Aorta (tissue), 5 donors: ENCODE data around the gene GALNT14. TPM values are rescaled to one million over a fixed set of nuclear protein-coding genes. Genes with fewer than 3 reads are reported as not detected.

Source experiments
- ATAC-seq: fragments of 200-7000 bp; cut with Tn5 transposase; one replicate; pipeline ENCODE4 v1.9.1; 2022; ENCODE audit warnings: moderate library complexity; ENCODE audit not compliant: low FRiP score
- DNase-seq, 2 donors: peaks; one replicate each; pipeline ENCODE4 v3.0.0-alpha.2; 2020
- H3K27ac ChIP-seq, 2 donors: one replicate each; pipeline ENCODE4 v1.5.1; 2013; ENCODE audit warnings: low read length in 2 of 2, mild to moderate bottlenecking in 2 of 2, moderate library complexity in 2 of 2, control low read depth in 1 of 2, inconsistent platforms in 1 of 2, low read depth in 1 of 2
- H3K27me3 ChIP-seq, 2 donors: one replicate each; pipeline ENCODE4 v1.6.1; 2013; ENCODE audit warnings: control low read depth in 1 of 2, low read length in 1 of 2, mild to moderate bottlenecking in 1 of 2, moderate library complexity in 1 of 2; ENCODE audit not compliant: insufficient read depth in 2 of 2, control insufficient read depth in 1 of 2
- H3K36me3 ChIP-seq, 2 donors: one replicate each; pipeline ENCODE4 v1.6.1; 2013; ENCODE audit warnings: control low read depth in 1 of 2, low read length in 1 of 2, mild to moderate bottlenecking in 1 of 2; ENCODE audit not compliant: insufficient read depth in 2 of 2, control insufficient read depth in 1 of 2
- H3K4me1 ChIP-seq, 2 donors: one replicate each; pipeline ENCODE4 v1.6.1; 2013; ENCODE audit warnings: low read length in 2 of 2, control low read depth in 1 of 2, mild to moderate bottlenecking in 1 of 2, moderate library complexity in 1 of 2; ENCODE audit not compliant: insufficient read depth in 2 of 2, control insufficient read depth in 1 of 2
- H3K4me3 ChIP-seq, 2 donors: one replicate each; pipeline ENCODE4 v1.5.1; 2013; ENCODE audit warnings: low read length in 2 of 2, control low read depth in 1 of 2, mild to moderate bottlenecking in 1 of 2
- H3K9me3 ChIP-seq: one replicate; pipeline ENCODE4 v1.6.1; 2013; ENCODE audit warnings: mild to moderate bottlenecking, low read length; ENCODE audit not compliant: control insufficient read depth
- WGBS, 2 donors: extraction: QIAGEN DNeasy Blood & Tissue Kit; methylation state at CpG; one replicate each; pipeline ENCODE4 v1.1.7; 2013; 5-methylcytosine and 5-hydroxymethylcytosine counted together
- intact Hi-C, 2 donors: fragments of 100-400 bp; cut with DNase I; formaldehyde crosslinking; loops; one replicate each; pipeline versions ENCODE4 v1.14.2 to v1.15.0; 2022
- polyA plus RNA-seq, 2 donors: library from polyadenylated mRNA; stranded (reverse); fragments of 200-250 nt; gene quantifications; one replicate each; pipeline ENCODE4 v1.2.3, GENCODE V29; 2013
- total RNA-seq, 2 donors: library from RNA; stranded (reverse); fragmentation: NEBNext Ultra II Directional; extraction: Animal tissue kit (Norgen Biotek cat#: 25700); gene quantifications; one replicate each; pipeline ENCODE4 v1.2.1, GENCODE V29; 2021
- donor health status: healthy with polysubstance abuse.
- donor health status: Bipolar disorder and iron deficiency.
- donor health status: DM: no; HTN: no; CAD: no.
- donor health status: DM: no; HTN: no; CAD: no.
- donor health status: DM: yes; HTN: yes; CAD: no.

Gene GALNT14
- total and polyA plus RNA-seq, 4 donors: 0.74 to 1.7 (median 1.2) TPM; not detected in 1

DNA sequence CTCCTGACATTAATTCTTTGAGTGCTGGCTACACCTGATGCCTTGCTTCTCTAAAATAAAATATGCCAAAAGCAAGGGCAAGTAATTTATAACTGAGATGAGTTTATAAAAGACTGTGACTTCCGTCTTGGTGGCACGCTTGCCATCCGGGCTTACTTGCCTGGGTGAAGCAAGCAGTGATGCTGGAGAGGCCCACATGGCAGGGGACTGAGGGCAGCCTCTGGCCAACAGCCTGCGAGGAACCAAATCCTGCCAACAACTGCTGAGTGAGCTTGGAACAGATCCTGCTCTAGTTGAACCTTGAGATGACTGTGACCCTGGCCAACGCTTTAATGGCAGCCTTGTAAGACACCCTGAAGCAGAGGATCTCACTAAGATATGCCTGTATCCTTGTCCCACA lies 234.9 kb downstream of the GALNT14 start:
- DNase-seq (no peak), ATAC-seq (no peak)
- Histone ChIP-seq H3K36me3 (no peaks in the 10 kb centered on the region), H3K4me3 (no peak overlapping the region), H3K27ac (no peak overlapping the region), H3K4me1 (no peaks in the 10 kb centered on the region), H3K27me3 (no peaks in the 10 kb centered on the region), H3K9me3 (peaks cover 6% of the 10 kb centered on the region)
- WGBS, 2 donors: 86 to 90% methylated on average over 5 of the region's 5 CpGs
- intact Hi-C loops: no loop called here

- Histone ChIP-seq H3K36me3 (no peaks in the 10 kb centered on the region), H3K9me3 (peaks cover 9% of the 10 kb centered on the region), H3K27me3 (no peaks in the 10 kb centered on the region), H3K27ac (no peak overlapping the region), H3K4me1 (no peaks in the 10 kb centered on the region), H3K4me3 (no peak overlapping the region)
- ATAC-seq (no peak), DNase-seq (no peak)
- WGBS, 2 donors: 54 to 67% methylated on average over 5 of the region's 5 CpGs
- intact Hi-C loops: no loop called here
Measured at GRCh38 chr2:30900381-30900780, 237.9 kb downstream of the GALNT14 start.

DNA sequence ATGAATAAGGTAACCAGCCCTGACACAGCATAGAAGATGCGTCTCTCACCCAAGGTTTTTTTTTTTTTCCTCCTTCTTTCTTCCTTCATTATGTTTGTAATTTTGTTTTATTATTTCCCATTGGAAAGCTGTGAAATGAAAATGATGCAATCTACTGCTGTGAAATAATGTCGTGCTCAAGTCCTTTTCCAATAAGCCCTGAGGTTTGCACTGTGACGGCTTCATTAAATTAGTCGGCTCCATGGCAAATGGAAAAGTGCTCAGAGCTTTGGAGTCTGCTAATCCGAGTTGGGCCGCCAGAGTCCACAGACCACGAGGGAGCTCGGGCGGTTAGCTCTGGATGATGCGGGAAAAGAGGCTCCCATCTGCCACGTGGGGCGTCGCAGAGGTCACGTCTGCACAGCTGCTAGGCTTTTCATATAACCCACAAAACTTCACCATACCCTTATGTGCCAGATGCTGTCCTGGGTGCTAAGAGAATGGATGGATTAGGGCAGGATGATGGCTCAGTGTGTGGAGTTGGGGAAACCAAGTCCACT lies 238.7 kb downstream of the GALNT14 start:
- ATAC-seq: no peak
- no peaks in the 10 kb centered on the region for H3K4me1 ChIP-seq
- whole genome bisulfite sequencing, 2 donors: 87 to 88% methylated on average over 14 of the region's 14 CpGs
- intact Hi-C loops: loop anchor here in 1 of 2 donors (10.0 kb wide), 2 partner anchors 115 to 165 kb away; no protein-coding TSS in a partner anchor
- no peak for DNase-seq
- H3K27ac ChIP-seq: no peak overlapping the region
- no peaks in the 10 kb centered on the region for H3K36me3 ChIP-seq
- no peaks in the 10 kb centered on the region for H3K27me3 ChIP-seq
- no peak overlapping the region for H3K4me3 ChIP-seq
- peaks cover 9% of the 10 kb centered on the region for H3K9me3 ChIP-seq

DNA sequence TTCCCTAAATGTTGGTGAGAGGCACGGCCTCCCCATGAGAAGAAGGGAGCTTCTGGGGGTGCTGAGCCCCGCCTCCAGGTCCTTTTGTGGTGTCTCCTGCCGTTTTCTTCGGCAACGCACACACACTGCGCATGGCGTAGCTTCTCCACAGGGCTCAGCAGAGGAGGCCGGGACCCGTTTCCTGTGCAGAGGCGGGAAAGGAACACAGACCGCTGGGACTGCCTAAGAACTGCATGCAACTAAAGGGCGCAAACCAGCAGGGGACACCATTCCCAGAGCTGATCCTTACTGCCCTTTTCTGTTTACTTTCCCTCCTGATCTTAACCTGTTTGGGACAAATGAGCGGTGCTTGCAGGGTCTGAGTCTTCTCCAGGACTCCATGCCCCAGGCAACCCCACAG lies 240.7 kb downstream of the GALNT14 start:
- no peak for DNase-seq
- WGBS, 2 donors: 91 to 92% methylated on average over 13 of the region's 13 CpGs
- ATAC-seq: no peak
- Histone ChIP-seq H3K9me3 (peaks cover 6% of the 10 kb centered on the region), H3K4me1 (no peaks in the 10 kb centered on the region), H3K27ac (no peak overlapping the region), H3K27me3 (no peaks in the 10 kb centered on the region), H3K36me3 (no peaks in the 10 kb centered on the region), H3K4me3 (no peak overlapping the region)
- intact Hi-C loops: loop anchor here in 1 of 2 donors (10.0 kb wide), 2 partner anchors 117 to 163 kb away; no protein-coding TSS in a partner anchor

DNA sequence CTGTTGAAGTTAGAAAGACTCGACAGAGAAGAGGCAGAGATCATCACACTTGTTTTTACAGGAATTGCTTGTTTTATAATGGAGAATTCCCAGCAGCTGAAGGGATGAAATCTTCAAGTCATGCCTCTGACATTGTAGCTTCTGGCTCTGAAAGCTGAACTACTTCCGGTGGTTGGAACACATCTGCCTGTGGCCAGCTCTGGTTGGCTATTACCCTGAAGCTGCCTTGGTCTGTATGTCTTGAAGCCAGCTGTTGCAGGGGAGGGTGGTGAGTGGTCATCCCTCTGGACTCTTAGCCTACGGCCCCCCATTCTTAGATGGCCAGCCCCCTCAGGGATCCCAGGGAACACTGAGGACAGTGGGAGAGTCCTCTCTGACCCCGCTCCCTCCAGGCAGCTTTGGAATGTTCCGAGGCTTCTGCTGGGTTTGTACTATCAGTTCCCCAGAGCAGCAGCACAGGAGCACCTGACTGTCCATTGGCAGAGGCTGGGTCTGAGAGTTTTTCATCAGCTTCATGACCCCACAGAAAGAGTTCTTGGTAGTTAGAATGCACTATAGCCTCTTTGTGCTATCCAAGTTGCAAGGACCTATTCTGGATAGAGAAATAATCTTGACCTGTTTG lies 243.6 kb downstream of the GALNT14 start:
- Histone ChIP-seq H3K27me3 (no peaks in the 10 kb centered on the region), H3K36me3 (no peaks in the 10 kb centered on the region), H3K4me1 (no peaks in the 10 kb centered on the region), H3K27ac (no peak overlapping the region), H3K4me3 (no peak overlapping the region), H3K9me3 (peaks cover 6% of the 10 kb centered on the region)
- WGBS, 2 donors: 58 to 62% methylated on average over 5 of the region's 5 CpGs
- ATAC-seq: no peak
- intact Hi-C loops: loop anchor here in 1 of 2 donors (10.0 kb wide), 2 partner anchors 120 to 160 kb away; no protein-coding TSS in a partner anchor
- no peak for DNase-seq

- no peaks in the 10 kb centered on the region for H3K27me3 ChIP-seq
- no peak for ATAC-seq
- H3K27ac ChIP-seq: no peak overlapping the region
- H3K4me3 ChIP-seq: no peak overlapping the region
- DNase-seq: no peak
- peaks cover 3% of the 10 kb centered on the region for H3K9me3 ChIP-seq
- intact Hi-C loops: no loop called here
- 70 to 77% methylated on average over 7 of the region's 7 CpGs for WGBS, 2 donors
- H3K36me3 ChIP-seq: no peaks in the 10 kb centered on the region
- no peaks in the 10 kb centered on the region for H3K4me1 ChIP-seq
Measured at GRCh38 chr2:30888852-30889409, 249.3 kb downstream of the GALNT14 start.

- no peaks in the 10 kb centered on the region for H3K27me3 ChIP-seq
- intact Hi-C loops: no loop called here
- WGBS, 2 donors: 76 to 77% methylated on average over 6 of the region's 6 CpGs
- no peaks in the 10 kb centered on the region for H3K9me3 ChIP-seq
- H3K36me3 ChIP-seq: no peaks in the 10 kb centered on the region
- ATAC-seq (no peak), DNase-seq (no peak)
- H3K4me3 ChIP-seq: no peak overlapping the region
- no peak overlapping the region for H3K27ac ChIP-seq
- no peaks in the 10 kb centered on the region for H3K4me1 ChIP-seq
Measured at GRCh38 chr2:30886080-30886479, 252.2 kb downstream of the GALNT14 start.

GRCh38 chr2:30883822-30884221 lies 254.4 kb downstream of the GALNT14 start:
- H3K4me1 ChIP-seq: no peaks in the 10 kb centered on the region
- ATAC-seq: no peak
- intact Hi-C loops: no loop called here
- H3K9me3 ChIP-seq: peaks cover 2% of the 10 kb centered on the region
- WGBS, 2 donors: 68 to 81% methylated on average over 3 of the region's 3 CpGs
- no peaks in the 10 kb centered on the region for H3K36me3 ChIP-seq
- H3K27ac ChIP-seq: no peak overlapping the region
- no peaks in the 10 kb centered on the region for H3K27me3 ChIP-seq
- no peak for DNase-seq
- H3K4me3 ChIP-seq: no peak overlapping the region

- DNase-seq: no peak
- H3K4me3 ChIP-seq: no peak overlapping the region
- H3K36me3 ChIP-seq: no peaks in the 10 kb centered on the region
- intact Hi-C loops: no loop called here
- no peak for ATAC-seq
- H3K27ac ChIP-seq: no peak overlapping the region
- H3K27me3 ChIP-seq: no peaks in the 10 kb centered on the region
- no peaks in the 10 kb centered on the region for H3K4me1 ChIP-seq
- 87 to 94% methylated on average over 4 of the region's 4 CpGs for WGBS, 2 donors
- H3K9me3 ChIP-seq: peaks cover 2% of the 10 kb centered on the region
Measured at GRCh38 chr2:30883184-30883583, 255.1 kb downstream of the GALNT14 start.
